Occipital lobe (tissue), 2 donors: ENCODE results near the gene TRIM63. TPM values are rescaled to one million over a fixed set of nuclear protein-coding genes. Genes with fewer than 3 reads are reported as not detected.

Source experiments
- DNase-seq: peaks from one replicate; lab custom pipeline; 2025; lab: John Stamatoyannopoulos, UW
- total RNA-seq: library from RNA; depleted of rRNA; stranded (reverse); fragments of >200 nt; gene quantifications from one replicate; pipeline ENCODE4 v1.2.3, GENCODE V29; 2014

TRIM63 gene
- total RNA-seq, 1 donor from 2014 or later = 0.16 TPM

DNA sequence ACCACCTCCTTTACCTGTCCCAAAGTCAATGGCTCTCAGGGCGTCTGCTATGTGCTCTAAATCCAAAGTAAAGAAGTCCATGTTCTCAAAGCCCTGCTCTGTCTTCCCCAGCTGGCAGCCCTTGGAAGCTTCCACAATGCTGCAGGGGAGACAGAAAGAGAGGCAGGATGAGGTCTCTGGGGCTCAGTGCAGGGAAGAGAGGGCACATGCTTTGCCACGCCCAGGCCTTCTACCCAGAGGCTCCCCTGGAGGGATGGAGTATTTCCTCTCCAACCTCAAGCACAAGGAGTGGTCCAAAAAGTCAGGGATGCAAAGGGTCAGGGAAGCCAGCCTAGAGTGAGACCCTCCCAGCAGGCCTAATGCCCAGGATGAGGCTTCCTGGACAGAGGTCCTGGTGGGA is 10.2 kb downstream of the TRIM63 start:
- DNase-seq = no peak

DNA sequence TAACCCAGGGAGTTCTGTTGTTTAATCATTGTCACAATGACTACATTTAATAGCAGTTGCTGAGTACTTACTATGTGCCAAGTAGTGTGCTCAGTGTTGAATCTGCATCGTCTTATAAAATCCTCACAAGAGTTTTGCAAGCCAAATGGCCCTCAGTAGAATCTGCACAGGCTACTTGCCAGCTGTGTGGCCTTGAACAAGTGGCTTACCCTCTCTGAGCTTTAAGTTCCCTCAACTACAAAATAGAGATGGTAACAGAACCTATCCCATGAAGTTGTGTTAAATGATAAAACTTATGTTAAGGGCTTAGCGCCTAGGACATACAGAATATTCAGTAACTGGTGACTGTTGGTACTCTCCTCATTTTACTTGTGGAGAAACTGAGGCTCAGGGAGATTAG is 12.4 kb downstream of the TRIM63 start:
- no peak for DNase-seq

DNA sequence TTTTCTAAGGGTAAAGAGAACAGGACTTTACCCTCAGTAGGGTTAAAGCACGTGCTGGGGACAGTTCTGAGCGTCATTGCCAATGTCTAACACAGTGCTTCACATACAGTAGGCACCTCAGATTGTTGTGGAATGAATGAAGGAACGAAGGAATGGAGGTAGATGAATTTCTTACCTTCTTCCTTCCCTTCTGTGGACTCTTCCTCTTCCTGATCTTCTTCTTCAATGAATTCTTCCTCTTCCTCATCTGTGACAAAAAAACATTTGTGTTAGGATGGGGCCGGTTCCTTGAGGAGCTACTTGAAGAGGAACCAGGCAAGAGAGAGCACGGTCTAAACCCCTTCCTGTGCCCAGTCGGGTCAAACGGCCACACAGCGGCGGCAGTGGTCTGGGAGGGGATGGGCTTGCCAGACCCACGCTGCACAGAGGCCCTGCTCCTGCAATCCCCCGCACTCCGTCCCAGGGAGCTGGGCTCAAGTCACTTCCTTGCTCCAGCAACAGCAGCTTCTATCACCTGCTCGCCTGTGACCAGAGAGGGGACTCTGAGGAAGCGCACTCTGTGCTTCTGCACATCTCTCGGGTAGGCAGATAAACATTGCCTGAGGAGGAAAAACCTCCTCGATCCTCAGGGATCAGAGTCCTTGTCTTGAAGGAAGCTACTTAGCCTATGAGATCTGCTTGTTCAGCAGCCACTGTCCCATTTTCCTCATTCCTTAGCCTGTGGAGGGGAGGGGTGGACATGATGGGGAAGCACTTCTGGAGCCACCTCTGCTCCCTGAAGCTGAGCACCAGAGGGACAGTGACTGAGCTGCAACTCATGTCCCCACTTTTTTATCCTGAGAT is 13.5 kb downstream of the TRIM63 start:
- DNase-seq = no peak

DNA sequence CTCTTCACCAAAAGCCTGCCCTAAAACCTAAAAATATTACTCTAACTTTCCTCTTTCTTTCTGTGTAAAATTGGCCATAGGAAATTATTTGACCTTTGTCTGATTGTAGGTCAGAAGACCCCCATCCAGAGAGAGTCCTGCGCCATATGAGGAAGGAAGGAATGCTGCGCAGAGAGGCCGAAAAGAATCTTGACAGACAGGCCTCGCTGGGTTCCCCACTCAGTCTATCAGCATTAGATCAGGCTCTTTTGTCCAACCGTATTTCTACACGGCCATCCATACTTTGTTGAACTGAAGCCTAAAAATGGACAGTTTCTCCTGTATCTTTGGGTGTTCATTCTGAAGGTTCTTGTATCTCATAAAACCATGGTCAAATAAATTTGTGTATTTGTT is 17.2 kb downstream of the TRIM63 start:
- DNase-seq = no peak

- DNase-seq = no peak
These were observed 17.7 kb downstream of the TRIM63 start for GRCh38 chr1:26049531-26050247.

DNA sequence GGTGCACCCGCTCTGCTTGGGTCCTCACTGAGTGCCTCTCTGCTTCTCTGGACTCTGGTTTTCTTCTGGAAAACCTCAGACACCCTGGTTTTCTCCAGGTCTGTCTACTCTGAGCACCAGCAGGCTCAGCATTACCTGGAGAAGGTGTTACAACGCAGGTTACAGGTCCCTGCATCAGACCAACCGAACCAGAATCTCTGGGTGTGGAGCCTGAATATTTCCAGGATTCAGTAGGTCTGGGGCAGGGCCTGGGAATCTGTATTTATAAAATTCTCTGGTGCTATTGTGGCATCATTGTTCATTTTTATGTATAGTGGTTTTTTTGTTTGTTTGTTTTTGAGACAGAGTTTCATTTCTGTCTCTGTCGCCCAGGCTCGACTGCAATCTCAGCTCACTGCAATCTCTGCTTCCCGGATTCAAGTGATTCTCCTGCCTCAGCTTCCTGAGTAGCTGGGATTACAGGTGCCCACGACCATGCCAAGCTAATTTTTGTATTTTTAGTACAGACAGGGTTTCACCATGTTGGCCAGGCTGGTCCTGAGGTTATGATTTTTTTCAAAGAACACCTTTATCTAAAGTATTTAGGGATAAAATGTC is 20.1 kb downstream of the TRIM63 start:
- DNase-seq = no peak

- no peak for DNase-seq
These were observed 21.0 kb downstream of the TRIM63 start for GRCh38 chr1:26046246-26047095.

GRCh38 chr1:26045722-26046245 is 21.6 kb downstream of the TRIM63 start, which contains the start of gene SLC30A2:
SLC30A2 (minus strand) TSS chr1:26046118; CDS start chr1:26045896, 222 bp downstream.
- DNase-seq = no peak

DNA sequence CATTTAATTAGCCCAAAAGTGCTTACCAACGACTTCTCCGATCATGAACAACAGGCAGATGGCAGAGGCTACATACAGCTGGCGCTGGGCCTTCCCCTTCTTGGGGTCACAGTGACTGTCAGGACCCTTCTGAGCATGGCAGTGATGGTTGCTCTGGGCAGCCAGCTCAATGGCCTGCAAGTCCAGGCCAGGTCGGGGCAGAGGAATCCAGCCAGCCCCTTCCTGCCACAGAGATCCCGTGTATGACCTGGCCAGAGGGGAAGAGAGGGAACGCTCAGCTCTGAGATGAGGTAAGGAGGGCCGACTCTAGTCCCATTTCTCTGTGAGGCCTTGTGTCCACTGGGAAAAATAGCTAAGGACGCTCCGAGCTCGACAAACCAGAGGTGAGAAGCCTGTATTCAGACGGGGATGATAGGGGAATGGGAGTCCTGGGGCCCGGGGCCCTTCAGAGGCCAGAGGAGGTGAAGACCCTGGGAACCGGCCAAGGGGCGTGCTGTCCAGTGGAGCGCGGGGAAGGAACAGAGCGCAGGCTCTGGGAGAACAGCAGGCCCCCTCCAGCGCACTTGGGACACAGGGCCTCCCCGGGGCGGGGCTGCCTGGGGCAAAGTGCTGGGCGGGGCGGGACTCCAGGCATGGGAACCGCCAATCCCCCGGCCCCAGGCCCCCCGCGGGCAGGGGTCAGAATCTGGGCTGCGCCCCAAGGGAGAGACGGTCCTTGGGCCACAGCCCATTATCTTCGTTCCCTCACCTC is 22.3 kb downstream of the TRIM63 start:
- DNase-seq = no peak

DNA sequence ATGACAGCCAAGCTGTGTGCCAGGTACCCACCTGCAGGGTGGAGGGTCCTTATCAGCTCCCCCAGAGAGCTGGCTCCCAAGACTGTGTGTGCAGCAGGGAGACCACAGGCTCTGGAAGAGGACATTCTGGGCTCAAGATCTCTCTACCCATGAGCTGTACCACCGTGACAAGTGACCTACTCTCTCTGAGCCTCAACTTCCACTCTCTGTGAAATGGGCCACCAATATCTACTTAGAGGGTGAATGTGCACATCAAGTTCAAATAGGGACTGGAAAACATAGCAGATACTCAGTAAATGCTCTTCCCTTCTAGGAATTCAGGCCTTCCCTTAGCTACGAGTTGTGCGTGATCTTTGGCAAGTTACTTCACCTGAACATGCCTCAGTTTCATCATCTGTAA is 23.0 kb downstream of the TRIM63 start:
- no peak for DNase-seq

- DNase-seq = no peak
These were observed 23.7 kb downstream of the TRIM63 start for GRCh38 chr1:26043765-26044164.

- no peak for DNase-seq
These were observed 25.5 kb downstream of the TRIM63 start for GRCh38 chr1:26041978-26042377.

- DNase-seq = no peak
These were observed 26.0 kb downstream of the TRIM63 start for GRCh38 chr1:26041401-26041800.

GRCh38 chr1:26038904-26039303 is 28.5 kb downstream of the TRIM63 start:
- DNase-seq = no peak

- DNase-seq = no peak
These were observed 29.0 kb downstream of the TRIM63 start for GRCh38 chr1:26038477-26038876.

GRCh38 chr1:26037904-26038303 is 29.5 kb downstream of the TRIM63 start:
- no peak for DNase-seq

GRCh38 chr1:26036756-26037281 is 30.6 kb downstream of the TRIM63 start:
- no peak for DNase-seq

DNA sequence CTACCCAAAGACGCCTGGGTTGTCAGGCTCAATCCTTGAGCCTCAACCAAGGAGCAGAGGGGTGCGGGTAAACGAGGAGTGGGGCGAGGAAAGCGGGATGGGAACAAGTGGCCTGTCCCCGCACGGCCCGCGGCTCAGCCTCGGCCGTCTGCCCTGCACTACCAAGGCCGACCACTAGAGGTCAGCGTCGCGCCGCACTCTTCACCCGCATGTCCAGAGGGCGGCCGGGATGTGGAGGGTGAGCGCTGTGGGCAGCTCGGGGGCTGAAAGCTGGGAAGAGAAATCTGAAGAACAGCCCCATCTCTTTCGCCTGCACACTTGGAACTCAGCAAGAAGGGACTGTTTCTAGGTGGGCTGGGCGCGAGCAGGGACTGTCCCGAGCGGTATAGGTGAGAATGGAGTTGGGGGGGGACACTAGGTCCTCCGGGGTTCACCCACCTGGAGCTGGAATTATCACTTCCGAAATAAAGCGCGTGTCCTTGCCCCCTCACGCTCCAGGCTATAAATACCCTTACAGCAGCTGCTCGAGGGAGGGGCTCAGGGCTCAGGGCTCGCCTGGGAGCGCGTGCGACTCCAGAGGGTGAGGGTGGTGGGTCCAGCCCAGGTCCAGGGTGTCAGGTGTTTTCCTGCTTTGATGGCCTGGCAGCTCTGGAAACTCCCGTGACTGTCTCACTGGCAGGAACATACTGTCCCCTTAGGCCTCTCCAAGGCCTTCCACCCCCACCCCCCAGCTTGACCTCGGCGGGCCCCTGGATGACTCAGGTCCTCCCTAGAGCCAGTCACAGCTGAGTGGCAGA is 31.3 kb downstream of the TRIM63 start:
- peak; percentile 74 for DNase-seq

DNA sequence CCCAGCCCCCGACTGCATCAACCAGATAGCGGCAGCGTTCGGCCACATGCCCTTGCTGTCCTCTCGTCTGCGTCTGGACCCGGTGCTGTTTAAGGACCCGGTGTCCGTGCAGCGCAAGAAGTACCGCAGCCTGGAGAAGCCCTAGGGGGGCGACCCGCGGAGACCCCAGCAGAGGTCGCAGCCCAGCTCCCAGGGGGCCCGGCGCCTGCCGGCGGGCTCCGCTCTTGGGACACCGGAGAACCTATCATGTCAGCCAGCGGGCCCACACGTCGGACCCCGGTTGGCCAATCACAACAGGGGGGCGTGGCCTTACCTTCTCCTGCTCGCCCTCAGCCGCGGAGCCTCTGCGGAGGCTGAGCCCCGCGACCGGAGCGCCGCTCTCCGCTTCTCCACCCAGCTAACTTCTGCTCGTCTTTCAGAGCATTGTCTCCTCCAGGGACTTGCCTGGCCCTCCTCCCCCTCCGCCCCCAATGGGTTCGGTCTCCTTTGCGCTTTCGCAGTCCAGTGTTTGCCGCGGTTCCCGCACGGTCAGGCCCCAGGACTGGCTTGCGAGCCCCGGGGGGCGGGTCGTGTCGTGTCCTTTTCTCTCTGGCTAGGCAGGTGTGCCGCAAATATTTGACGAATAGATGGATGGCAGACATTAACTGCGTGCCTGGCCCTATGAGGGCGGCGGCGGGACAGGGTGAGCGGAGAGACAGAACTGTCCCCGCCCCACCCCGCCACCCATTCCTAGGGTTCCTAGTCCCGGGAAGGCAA is 32.0 kb downstream of the TRIM63 start:
- peak; percentile 92 for DNase-seq
